ENCODE results near the gene CSF2.
A peak's percentile ranks its signal among the peaks of the same experiment; 100 is the strongest.

CSF2 gene

DNA sequence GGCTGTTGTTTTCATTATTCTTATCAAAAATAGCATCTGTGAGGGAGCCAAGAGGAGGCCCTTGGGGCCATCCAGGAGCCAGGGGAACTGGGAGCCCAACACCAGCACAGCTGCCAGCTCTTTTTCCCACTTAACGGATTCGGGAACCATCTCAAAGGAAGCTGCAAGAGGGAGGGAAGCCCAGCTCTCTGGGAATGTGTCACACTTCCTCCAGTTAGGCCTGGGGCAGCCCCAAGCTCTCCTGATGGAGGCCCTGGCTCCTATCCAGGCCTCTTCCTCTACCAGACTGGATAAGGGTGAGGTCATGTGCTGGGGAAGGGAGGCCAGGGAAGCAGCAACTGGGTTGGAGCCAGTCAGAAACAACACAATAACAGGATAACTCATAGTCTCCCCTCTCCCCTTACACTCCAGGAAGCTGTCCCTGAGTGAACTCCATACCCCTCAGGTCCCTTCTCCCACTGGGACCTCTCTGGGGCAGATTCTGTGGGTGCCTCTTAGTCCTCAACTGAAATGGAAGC is 12.7 kb downstream of the CSF2 start:
- no peak for DNase-seq (ENCODE audit: extremely low read depth in 1 of 2, low read depth in 1 of 2)

- DNase-seq (ENCODE audit: extremely low read depth in 1 of 2, low read depth in 1 of 2): no peak
Observed at GRCh38 chr5:132087176-132087575, 13.6 kb downstream of the CSF2 start.

DNA sequence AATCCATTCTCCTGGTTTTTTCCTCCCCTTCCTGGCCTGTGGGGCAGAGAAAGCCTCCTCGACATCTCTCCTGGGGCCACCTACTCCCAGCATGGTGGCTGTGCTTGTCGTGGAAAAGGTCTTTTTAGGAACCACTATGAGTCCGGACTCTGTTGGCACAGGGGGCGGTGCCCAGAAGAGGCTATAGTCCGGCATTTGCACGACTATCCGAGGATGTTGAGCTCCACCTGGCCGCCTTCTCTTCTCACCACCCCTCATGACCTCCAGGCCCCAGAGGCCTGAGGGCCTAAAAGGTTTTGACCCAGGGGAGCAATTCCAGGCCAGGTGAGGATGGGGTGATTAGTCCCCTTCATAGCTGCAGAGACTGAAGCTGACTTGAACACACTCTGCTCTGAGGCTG is 14.1 kb downstream of the CSF2 start:
- no peak for DNase-seq (ENCODE audit: extremely low read depth in 1 of 2, low read depth in 1 of 2)

- no peak for DNase-seq (ENCODE audit: extremely low read depth in 1 of 2, low read depth in 1 of 2)
Observed at GRCh38 chr5:132089363-132089762, 15.8 kb downstream of the CSF2 start.

GRCh38 chr5:132090107-132090506 is 16.5 kb downstream of the CSF2 start:
- no peak for DNase-seq (ENCODE audit: extremely low read depth in 1 of 2, low read depth in 1 of 2)

DNA sequence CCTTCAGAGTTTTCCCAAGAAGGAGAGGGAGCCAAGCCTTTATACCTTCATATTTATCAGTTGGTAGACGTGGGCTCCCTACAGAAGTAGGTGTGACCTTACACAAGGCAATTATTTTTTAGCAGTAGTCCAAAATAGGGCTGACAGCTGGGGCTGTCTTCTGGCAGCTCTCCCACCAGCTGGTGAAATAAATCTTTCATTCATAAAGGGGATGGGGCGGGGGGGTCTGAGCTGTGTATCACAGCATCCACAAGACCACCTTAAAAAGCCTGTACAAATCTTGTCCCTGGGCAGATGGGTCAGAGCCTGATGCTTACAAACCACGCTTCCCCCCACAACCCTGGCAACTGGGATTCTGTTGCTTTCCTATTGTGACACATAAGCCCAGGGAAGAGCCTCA is 19.7 kb downstream of the CSF2 start:
- no peak for DNase-seq (ENCODE audit: extremely low read depth in 1 of 2, low read depth in 1 of 2)

DNA sequence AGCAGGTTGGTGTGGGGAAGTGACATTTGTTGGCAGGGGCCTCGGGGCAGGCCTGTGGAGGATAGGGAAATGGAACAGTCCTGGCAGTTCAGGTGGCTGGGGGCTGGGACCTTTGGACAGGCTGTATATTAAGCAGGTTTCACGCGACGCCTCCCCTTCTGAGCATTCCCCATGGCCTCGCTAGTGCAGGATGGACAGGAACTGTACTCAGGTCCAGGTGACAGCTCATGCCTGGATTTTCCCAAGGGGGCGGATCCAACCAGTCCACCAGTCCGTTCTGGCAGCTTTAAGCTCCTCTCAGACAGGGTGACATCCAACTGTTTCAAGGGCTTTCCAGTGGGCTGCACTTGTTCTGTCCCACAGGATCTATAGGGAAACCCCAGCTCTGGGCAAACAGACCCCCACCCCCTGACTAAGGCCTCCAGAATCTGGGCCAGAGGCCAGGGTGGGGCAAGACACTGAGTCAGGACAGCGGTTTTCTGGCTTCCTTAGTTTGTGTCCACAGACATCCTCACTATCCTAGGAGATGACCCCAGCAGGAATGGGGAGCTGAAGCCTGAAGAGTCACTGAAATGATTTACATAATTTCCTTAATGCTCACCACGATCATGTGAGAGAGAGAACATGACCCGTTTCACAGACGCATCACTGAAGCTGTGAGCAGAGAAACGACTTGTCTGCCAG is 20.9 kb downstream of the CSF2 start:
- DNase-seq (ENCODE audit: extremely low read depth in 1 of 2, low read depth in 1 of 2): no peak

- no peak for DNase-seq (ENCODE audit: extremely low read depth in 1 of 2, low read depth in 1 of 2)
Observed at GRCh38 chr5:132095077-132095410, 21.5 kb downstream of the CSF2 start.

DNA sequence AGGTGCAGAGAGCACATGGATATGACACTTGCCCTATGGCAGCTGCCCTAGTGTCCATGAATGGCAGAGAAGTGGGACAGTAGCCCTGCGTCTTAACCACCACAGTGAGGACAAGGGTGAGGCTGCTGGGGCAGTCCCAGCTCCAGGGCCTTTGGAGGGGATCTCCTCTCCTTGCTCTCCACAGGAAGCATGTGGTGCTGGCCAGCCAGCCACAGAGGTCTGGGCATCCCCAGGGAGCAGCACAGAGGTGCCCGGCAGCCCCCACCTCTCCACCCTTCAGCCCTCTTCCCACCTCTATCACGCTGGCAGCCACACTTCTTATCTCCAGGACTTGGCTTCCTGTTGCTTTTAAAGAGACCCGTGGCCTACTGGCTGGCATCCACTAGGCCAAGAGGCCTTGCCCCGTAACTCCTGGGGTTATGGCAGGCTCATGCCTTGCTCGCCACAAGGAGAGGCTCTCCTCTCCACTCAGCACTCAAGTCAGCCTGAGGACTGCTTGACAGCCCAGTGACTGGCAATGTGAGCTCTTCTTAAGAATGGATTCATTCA is 21.9 kb downstream of the CSF2 start:
- DNase-seq (ENCODE audit: extremely low read depth in 1 of 2, low read depth in 1 of 2): no peak

GRCh38 chr5:132096904-132097303 is 23.3 kb downstream of the CSF2 start:
- no peak for DNase-seq (ENCODE audit: extremely low read depth in 1 of 2, low read depth in 1 of 2)

DNA sequence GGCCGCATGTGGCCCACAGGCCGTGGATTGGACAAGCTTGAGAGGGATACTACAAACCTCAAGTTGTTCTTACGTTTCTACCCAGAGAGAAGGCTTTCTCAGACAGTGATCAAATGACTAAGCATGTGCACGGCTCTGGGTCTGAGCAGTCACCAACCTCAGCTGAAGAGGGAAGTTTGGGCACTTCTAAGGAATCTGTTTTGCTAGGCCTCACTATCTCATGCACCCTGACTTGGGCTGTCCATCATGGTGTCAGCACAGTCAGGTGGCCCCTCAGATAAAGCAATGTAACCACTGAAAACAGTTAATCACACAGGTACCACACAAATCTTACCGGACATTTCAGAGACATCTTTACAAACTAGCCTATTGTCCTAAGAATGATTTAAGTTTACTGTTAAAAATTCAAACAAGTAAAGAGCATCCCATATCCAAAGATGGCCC is 24.6 kb downstream of the CSF2 start:
- no peak for DNase-seq (ENCODE audit: extremely low read depth in 1 of 2, low read depth in 1 of 2)

- DNase-seq (ENCODE audit: extremely low read depth in 1 of 2, low read depth in 1 of 2): no peak
Observed at GRCh38 chr5:132098621-132099020, 25.0 kb downstream of the CSF2 start.

DNA sequence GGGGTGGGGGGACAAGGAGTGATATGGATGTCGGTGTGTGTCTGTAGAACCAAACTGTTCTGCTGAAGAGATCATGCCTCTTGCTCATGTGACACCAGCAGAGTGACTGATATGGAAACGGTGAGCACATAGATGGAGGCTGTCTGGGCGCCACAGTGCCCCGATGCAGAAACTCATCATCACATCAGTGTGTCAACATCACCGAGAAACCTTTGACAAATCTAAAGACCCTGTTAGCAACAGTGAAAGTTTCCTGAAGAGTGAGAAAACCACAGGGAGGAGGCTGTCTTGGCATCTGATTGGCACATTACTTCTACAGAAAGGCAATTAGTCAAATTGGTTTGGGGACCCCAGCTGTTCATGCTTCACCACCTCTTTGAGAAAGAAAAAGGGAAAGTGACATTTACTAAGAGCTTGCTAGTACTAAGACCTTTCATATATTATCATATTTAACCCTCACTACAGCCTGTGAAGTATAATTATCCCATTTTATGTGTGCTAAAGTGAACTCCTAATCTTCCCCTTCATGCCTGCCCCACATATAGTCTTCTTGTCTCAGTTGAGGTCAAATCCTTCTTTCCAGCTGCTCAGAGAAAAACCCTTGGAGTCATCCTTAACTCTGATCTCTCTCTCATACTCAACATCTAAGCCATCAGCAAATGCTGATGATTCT is 25.6 kb downstream of the CSF2 start:
- no peak for DNase-seq (ENCODE audit: extremely low read depth in 1 of 2, low read depth in 1 of 2)

GRCh38 chr5:132099905-132100304 is 26.3 kb downstream of the CSF2 start:
- DNase-seq (ENCODE audit: extremely low read depth in 1 of 2, low read depth in 1 of 2): no peak

DNA sequence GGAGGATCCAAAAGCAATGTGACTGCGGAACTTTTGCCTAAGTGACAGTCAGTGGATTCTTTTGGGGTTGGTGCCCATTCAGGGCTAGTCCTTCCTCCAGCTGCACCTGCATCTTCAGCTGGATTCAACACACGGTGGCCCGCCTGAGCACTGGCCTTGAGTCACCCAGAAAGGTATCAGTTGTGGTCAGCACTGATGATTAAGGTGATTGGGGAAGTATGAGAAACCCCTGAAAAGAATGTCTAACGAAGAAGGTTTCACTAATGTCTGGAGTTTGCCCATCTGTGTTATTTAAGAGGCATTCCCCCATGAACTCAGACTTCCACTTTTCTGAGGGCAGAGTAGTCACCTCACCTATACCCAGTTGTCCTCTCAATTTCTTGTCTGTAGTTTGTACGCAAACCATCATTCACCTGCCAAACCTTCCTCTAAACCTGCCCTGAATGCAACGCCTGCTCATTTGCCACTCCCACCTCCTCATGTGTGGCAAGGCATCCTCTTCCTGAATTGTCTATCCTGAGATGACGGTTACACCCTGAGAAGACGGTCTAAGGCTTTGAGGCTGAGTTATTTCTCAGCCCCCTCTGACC is 27.2 kb downstream of the CSF2 start:
- no peak for DNase-seq (ENCODE audit: extremely low read depth in 1 of 2, low read depth in 1 of 2)

DNA sequence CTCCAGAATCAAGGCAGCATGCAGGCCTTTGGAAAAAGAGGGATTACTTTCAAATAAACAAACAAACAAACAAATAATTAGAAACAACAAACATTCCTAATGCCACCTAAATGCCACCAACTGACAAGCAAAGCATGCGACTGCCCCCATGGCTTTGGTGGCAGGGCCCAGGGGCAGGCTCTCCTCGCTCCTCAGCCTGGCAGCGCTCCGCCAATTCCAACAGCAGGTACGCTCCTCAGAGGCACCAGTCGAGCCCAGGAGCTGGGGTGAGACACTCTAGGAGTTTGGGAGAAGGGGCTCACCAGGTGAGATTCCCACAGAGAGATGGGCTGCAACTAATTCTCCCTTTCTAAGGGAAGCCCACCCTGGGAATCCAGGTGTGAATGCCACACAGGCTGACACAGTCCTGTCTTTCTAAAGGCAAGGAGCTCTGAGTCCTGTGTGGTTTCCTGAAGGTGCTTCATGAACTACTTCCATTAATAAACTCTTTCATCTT is 27.8 kb downstream of the CSF2 start:
- no peak for DNase-seq (ENCODE audit: extremely low read depth in 1 of 2, low read depth in 1 of 2)

GRCh38 chr5:132102101-132102701 is 28.6 kb downstream of the CSF2 start:
- DNase-seq (ENCODE audit: extremely low read depth in 1 of 2, low read depth in 1 of 2): peak in 1 of 2 donors; percentile 18

- no peak for DNase-seq (ENCODE audit: extremely low read depth in 1 of 2, low read depth in 1 of 2)
Observed at GRCh38 chr5:132102944-132103331, 29.3 kb downstream of the CSF2 start.

DNA sequence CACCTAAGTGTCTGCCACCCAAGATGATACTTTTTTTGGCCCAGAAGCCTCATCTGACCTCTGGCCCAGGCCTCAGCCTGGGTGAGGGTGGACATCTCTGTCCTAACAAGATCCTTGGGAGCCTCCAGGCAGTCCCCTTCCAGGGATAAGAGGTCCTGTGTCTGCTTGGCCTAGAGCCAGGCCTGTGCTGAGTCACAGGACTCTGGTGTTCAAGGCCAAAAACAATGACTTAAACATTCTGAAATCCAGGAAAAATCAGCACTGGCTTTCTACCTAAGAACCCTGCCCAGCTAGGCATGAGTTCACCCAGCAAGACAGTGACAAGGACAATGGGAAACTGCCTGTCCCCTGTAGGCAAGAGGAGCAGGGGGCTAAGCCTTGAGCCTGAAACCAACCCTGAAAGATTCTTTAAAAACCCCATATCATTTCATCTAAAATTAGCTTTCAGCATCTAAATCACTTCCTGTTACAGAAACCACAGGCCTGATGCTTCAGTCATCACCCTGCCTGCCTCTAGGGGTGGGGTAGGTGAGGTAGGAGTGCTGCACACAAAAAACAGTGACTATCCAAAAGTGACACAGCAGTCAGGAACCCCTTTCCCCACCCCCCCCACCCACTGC is 29.9 kb downstream of the CSF2 start:
- peak; percentile 16 to 39 for DNase-seq (ENCODE audit: extremely low read depth in 1 of 2, low read depth in 1 of 2)

DNA sequence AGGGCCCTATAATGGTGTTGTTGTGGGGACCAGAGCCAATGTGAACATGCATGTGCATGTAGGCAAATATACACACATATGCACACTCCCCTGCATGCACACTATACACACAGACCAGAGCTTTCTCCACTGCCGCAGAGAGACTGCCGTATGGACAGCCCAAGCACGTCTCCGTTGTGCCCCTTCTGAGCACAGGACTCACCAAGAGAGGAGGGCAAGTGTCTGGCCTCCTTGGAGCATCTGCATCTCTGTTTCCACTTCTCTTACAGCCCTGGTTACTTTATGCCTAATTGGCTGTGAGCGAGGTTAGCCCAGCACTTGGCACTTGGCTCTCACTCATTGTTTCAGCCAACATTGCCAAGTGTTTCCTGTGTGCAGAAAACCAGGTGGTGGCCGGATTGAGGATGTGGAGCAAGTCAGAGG is 30.4 kb downstream of the CSF2 start:
- no peak for DNase-seq (ENCODE audit: extremely low read depth in 1 of 2, low read depth in 1 of 2)

- DNase-seq (ENCODE audit: extremely low read depth in 1 of 2, low read depth in 1 of 2): no peak
Observed at GRCh38 chr5:132104556-132104955, 31.0 kb downstream of the CSF2 start.

Measured in activated CD8-positive, alpha-beta memory T cell treated with anti-CD3 and anti-CD28 coated beads for 1 hour (primary cell).